ENCODE measurements around the gene IFNG. TPM values are rescaled to one million over a fixed set of nuclear protein-coding genes. Genes with fewer than 3 reads are reported as not detected.
"Not testable (repeated sequence)": the region's sequence is repeated elsewhere in the genome, so short reads cannot be mapped to it uniquely, and the experiment has no call there.

IFNG gene
- polyA plus RNA-seq, 2 donors, result not detected

DNA sequence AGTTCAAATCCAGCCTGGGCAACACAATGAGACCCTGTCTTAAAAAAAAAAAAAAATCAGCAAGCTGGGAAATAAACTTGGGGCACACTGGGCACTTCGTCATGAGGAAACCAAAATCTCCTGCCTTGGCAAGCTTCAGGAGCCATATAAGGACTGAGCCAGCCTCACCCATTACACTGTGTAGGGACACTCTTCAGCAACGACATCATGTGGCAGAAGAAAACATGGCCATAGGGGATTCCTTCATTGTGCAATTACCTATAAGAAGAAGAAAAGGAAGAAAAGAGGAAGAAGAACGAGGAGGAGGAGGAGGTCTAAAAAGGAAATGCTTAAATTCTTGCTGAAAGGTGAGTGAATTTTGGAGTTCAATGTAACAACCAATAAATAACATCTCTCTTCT is 26.1 kb upstream of the IFNG start:
- Histone ChIP-seq H3K4me1 (ENCODE audit: control insufficient read depth in 2 of 2, insufficient read depth in 2 of 2, low read length in 1 of 2) (no peaks in the 10 kb centered on the region), H3K4me3 (ENCODE audit: low read depth in 1 of 2, low read length in 2 of 2) (no peak overlapping the region), H3K9me3 (ENCODE audit: control insufficient read depth in 2 of 2, insufficient read depth in 1 of 2, low read depth in 1 of 2, low read length in 1 of 2) (no peaks in the 10 kb centered on the region), H3K27me3 (ENCODE audit: control insufficient read depth in 1 of 2, insufficient read depth in 2 of 2, low read length in 2 of 2) (no peaks in the 10 kb centered on the region), H3K27ac (ENCODE audit: low read depth in 2 of 2, low read length in 1 of 2) (no peak overlapping the region), H3K36me3 (ENCODE audit: control insufficient read depth in 2 of 2, insufficient read depth in 2 of 2, low read length in 1 of 2) (no peaks in the 10 kb centered on the region)
- WGBS, 2 donors, result 68 to 71% methylated on average over 3 of the region's 3 CpGs

DNA sequence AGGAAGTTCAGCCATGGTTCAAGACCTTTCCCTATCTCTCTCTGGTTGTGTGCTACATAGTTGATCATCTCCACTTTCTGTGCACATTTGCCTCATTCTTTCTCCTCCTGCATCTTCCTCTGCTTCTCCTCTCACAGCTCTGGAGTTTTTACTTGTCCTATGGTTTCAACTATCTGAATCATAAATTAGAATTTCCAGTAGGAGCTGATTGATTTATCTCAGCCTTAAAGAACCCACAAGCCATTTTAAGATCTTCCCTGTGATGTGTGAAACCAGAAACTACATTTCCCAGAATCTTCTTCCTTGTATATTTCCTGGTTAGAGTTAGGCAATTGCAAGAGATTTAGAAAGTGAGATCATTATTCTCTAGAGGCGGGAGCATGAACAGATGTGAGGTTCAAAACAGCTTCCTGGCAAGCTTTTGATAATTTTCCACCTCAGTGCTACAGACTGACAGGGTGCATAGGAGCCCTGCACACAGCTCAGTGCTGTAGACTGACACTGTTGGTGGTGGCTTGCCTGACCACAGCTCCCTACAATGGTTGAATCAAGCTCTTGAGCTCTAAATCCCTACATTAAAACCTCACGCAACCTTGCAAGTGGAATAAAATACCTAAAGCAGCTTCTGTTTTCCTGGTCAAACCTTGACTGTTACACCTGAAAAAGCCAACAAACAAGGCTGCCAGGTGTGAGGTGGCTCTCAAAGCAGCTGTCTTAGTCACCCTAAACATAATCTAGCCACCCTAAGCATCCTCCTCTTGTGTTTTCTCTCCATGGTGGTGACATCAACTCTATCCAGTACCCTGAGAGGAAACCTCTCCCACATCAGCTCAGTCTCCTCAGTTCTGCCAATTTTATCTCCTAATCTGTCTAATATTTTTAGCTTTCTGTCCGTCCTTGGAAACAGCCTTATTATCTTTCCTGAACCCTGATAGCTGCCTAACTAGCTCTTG is 21.5 kb upstream of the IFNG start:
- Histone ChIP-seq H3K9me3 (ENCODE audit: control insufficient read depth in 2 of 2, insufficient read depth in 1 of 2, low read depth in 1 of 2, low read length in 1 of 2) (no peaks in the 10 kb centered on the region), H3K4me3 (ENCODE audit: low read depth in 1 of 2, low read length in 2 of 2) (no peak overlapping the region), H3K27ac (ENCODE audit: low read depth in 2 of 2, low read length in 1 of 2) (peak overlapping the region in 1 of 2 donors; percentile 58), H3K4me1 (ENCODE audit: control insufficient read depth in 2 of 2, insufficient read depth in 2 of 2, low read length in 1 of 2) (no peaks in the 10 kb centered on the region), H3K36me3 (ENCODE audit: control insufficient read depth in 2 of 2, insufficient read depth in 2 of 2, low read length in 1 of 2) (no peaks in the 10 kb centered on the region), H3K27me3 (ENCODE audit: control insufficient read depth in 1 of 2, insufficient read depth in 2 of 2, low read length in 2 of 2) (no peaks in the 10 kb centered on the region)
- WGBS, 2 donors, result 49 to 54% methylated on average over 3 of the region's 3 CpGs

- Histone ChIP-seq H3K9me3 (ENCODE audit: control insufficient read depth in 2 of 2, insufficient read depth in 1 of 2, low read depth in 1 of 2, low read length in 1 of 2) (no peaks in the 10 kb centered on the region), H3K4me3 (ENCODE audit: low read depth in 1 of 2, low read length in 2 of 2) (no peak overlapping the region), H3K36me3 (ENCODE audit: control insufficient read depth in 2 of 2, insufficient read depth in 2 of 2, low read length in 1 of 2) (no peaks in the 10 kb centered on the region), H3K27ac (ENCODE audit: low read depth in 2 of 2, low read length in 1 of 2) (no peak overlapping the region), H3K27me3 (ENCODE audit: control insufficient read depth in 1 of 2, insufficient read depth in 2 of 2, low read length in 2 of 2) (peaks cover 0 to 2% of the 10 kb centered on the region in 2 donors), H3K4me1 (ENCODE audit: control insufficient read depth in 2 of 2, insufficient read depth in 2 of 2, low read length in 1 of 2) (no peaks in the 10 kb centered on the region)
- WGBS, 2 donors, result 68 to 73% methylated on average over 3 of the region's 3 CpGs
Observed at GRCh38 chr12:68178774-68179439, 19.4 kb upstream of the IFNG start.

DNA sequence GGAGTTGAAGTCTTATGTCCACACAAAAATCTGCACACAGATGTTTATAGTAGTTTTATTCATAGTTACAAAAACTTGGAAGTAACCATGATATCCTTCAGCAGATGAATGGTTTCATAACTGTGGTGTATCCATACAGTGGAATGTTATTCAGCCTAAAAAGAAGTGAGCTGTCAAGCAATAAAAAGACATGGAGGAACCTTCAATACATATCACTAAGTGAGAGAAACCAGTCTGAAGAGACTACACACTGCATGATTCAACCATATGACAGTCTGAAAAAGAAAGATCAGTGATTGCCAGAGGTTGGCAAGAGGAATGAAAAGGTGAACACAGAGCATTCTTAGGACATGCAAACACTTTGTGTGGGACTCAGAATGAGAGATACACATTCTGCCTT is 18.6 kb upstream of the IFNG start:
- Histone ChIP-seq H3K36me3 (ENCODE audit: control insufficient read depth in 2 of 2, insufficient read depth in 2 of 2, low read length in 1 of 2) (no peaks in the 10 kb centered on the region), H3K27me3 (ENCODE audit: control insufficient read depth in 1 of 2, insufficient read depth in 2 of 2, low read length in 2 of 2) (peaks cover 0 to 2% of the 10 kb centered on the region in 2 donors), H3K4me1 (ENCODE audit: control insufficient read depth in 2 of 2, insufficient read depth in 2 of 2, low read length in 1 of 2) (no peaks in the 10 kb centered on the region), H3K27ac (ENCODE audit: low read depth in 2 of 2, low read length in 1 of 2) (no peak overlapping the region), H3K9me3 (ENCODE audit: control insufficient read depth in 2 of 2, insufficient read depth in 1 of 2, low read depth in 1 of 2, low read length in 1 of 2) (no peaks in the 10 kb centered on the region), H3K4me3 (ENCODE audit: low read depth in 1 of 2, low read length in 2 of 2) (no peak overlapping the region)

DNA sequence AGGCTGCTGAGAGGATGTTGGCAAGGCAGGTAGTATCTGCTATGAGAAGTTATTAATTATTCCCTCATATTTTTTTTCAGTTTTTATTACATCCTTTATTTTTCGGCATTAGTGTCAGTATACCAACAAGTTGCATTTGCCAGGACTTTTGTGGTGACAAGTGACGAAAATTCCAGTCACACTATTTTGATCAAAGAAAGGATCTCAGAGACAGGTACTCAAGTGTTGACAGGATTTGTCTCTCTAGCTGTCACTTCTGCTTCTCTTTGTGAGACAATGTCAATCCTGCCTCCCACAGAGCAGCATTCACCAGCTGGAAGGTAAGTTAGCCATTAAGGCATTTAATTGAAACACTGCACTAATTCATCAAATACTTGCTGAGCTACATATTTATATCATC is 18.0 kb upstream of the IFNG start:
- Histone ChIP-seq H3K4me1 (ENCODE audit: control insufficient read depth in 2 of 2, insufficient read depth in 2 of 2, low read length in 1 of 2) (no peaks in the 10 kb centered on the region), H3K27me3 (ENCODE audit: control insufficient read depth in 1 of 2, insufficient read depth in 2 of 2, low read length in 2 of 2) (peaks cover 0 to 2% of the 10 kb centered on the region in 2 donors), H3K4me3 (ENCODE audit: low read depth in 1 of 2, low read length in 2 of 2) (no peak overlapping the region), H3K9me3 (ENCODE audit: control insufficient read depth in 2 of 2, insufficient read depth in 1 of 2, low read depth in 1 of 2, low read length in 1 of 2) (no peaks in the 10 kb centered on the region), H3K27ac (ENCODE audit: low read depth in 2 of 2, low read length in 1 of 2) (no peak overlapping the region), H3K36me3 (ENCODE audit: control insufficient read depth in 2 of 2, insufficient read depth in 2 of 2, low read length in 1 of 2) (no peaks in the 10 kb centered on the region)
- 84 to 85% methylated on average over 2 of the region's 2 CpGs for WGBS, 2 donors

GRCh38 chr12:68176257-68176656 is 16.7 kb upstream of the IFNG start:
- H3K9me3 ChIP-seq (ENCODE audit: control insufficient read depth in 2 of 2, insufficient read depth in 1 of 2, low read depth in 1 of 2, low read length in 1 of 2), result no peaks in the 10 kb centered on the region

GRCh38 chr12:68175557-68176061 is 16.1 kb upstream of the IFNG start:
- no peak overlapping the region for H3K4me3 ChIP-seq (ENCODE audit: low read depth in 1 of 2, low read length in 2 of 2)
- H3K27me3 ChIP-seq (ENCODE audit: control insufficient read depth in 1 of 2, insufficient read depth in 2 of 2, low read length in 2 of 2), result peaks cover 0 to 2% of the 10 kb centered on the region in 2 donors
- no peaks in the 10 kb centered on the region for H3K36me3 ChIP-seq (ENCODE audit: control insufficient read depth in 2 of 2, insufficient read depth in 2 of 2, low read length in 1 of 2)
- WGBS, 2 donors, result 54 to 59% methylated on average over 4 of the region's 4 CpGs
- no peaks in the 10 kb centered on the region for H3K9me3 ChIP-seq (ENCODE audit: control insufficient read depth in 2 of 2, insufficient read depth in 1 of 2, low read depth in 1 of 2, low read length in 1 of 2)
- no peak overlapping the region for H3K27ac ChIP-seq (ENCODE audit: low read depth in 2 of 2, low read length in 1 of 2)
- H3K4me1 ChIP-seq (ENCODE audit: control insufficient read depth in 2 of 2, insufficient read depth in 2 of 2, low read length in 1 of 2), result no peaks in the 10 kb centered on the region

More at GRCh38 chr12:68176257-68176656, 16.7 kb upstream of the IFNG start:
- H3K27ac ChIP-seq (ENCODE audit: low read depth in 2 of 2, low read length in 1 of 2), result no peak overlapping the region
- H3K4me1 ChIP-seq (ENCODE audit: control insufficient read depth in 2 of 2, insufficient read depth in 2 of 2, low read length in 1 of 2), result no peaks in the 10 kb centered on the region
- H3K4me3 ChIP-seq (ENCODE audit: low read depth in 1 of 2, low read length in 2 of 2), result no peak overlapping the region
- no peaks in the 10 kb centered on the region for H3K36me3 ChIP-seq (ENCODE audit: control insufficient read depth in 2 of 2, insufficient read depth in 2 of 2, low read length in 1 of 2)
- peaks cover 0 to 2% of the 10 kb centered on the region in 2 donors for H3K27me3 ChIP-seq (ENCODE audit: control insufficient read depth in 1 of 2, insufficient read depth in 2 of 2, low read length in 2 of 2)

DNA sequence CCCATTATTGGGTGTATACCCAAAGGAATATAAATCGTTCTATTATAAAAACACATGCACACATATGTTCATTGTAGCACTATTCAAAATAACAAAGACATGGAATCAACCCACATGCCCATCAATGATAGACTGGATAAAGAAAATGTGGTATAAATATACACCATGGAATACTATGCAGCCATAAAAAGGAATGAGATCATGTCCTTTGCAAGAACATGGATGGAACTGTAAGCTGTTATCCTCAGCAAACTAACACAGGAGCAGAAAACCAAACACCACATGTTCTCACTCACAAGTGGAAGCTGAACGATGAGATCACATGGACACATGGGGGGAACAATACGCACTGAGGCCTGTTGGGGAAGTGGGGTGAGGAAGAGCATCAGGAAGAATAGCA is 15.2 kb upstream of the IFNG start:
- not testable (repeated sequence) for H3K27me3 ChIP-seq (ENCODE audit: control insufficient read depth in 1 of 2, insufficient read depth in 2 of 2, low read length in 2 of 2); H3K36me3 ChIP-seq (ENCODE audit: control insufficient read depth in 2 of 2, insufficient read depth in 2 of 2, low read length in 1 of 2); H3K9me3 ChIP-seq (ENCODE audit: control insufficient read depth in 2 of 2, insufficient read depth in 1 of 2, low read depth in 1 of 2, low read length in 1 of 2); H3K4me3 ChIP-seq (ENCODE audit: low read depth in 1 of 2, low read length in 2 of 2); H3K4me1 ChIP-seq (ENCODE audit: control insufficient read depth in 2 of 2, insufficient read depth in 2 of 2, low read length in 1 of 2); H3K27ac ChIP-seq (ENCODE audit: low read depth in 2 of 2, low read length in 1 of 2)
- 92 to 93% methylated on average over 3 of the region's 3 CpGs for WGBS, 2 donors

DNA sequence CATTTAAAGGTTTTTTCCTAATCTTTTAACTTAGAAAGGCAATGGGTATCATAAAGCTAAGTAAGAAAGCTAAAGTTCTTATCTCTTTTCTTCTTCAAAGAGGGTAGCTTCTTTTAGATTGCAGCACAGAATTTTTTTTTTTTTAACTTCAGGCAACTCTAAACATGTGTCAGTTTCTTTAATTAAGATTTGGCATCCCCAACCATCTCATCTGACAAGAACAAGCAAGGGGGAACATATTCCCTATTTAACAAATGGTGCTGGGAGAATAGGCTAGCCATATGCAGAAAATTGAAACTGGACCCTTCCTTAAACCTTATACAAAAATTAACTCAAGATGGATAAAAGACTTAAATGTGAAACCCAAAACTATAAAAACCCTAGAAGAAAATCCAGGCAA is 14.3 kb upstream of the IFNG start:
- H3K27ac ChIP-seq (ENCODE audit: low read depth in 2 of 2, low read length in 1 of 2), result no peak overlapping the region
- H3K4me3 ChIP-seq (ENCODE audit: low read depth in 1 of 2, low read length in 2 of 2), result no peak overlapping the region
- H3K4me1 ChIP-seq (ENCODE audit: control insufficient read depth in 2 of 2, insufficient read depth in 2 of 2, low read length in 1 of 2), result no peaks in the 10 kb centered on the region
- peaks cover 0 to 2% of the 10 kb centered on the region in 2 donors for H3K27me3 ChIP-seq (ENCODE audit: control insufficient read depth in 1 of 2, insufficient read depth in 2 of 2, low read length in 2 of 2)
- H3K9me3 ChIP-seq (ENCODE audit: control insufficient read depth in 2 of 2, insufficient read depth in 1 of 2, low read depth in 1 of 2, low read length in 1 of 2), result no peaks in the 10 kb centered on the region
- no peaks in the 10 kb centered on the region for H3K36me3 ChIP-seq (ENCODE audit: control insufficient read depth in 2 of 2, insufficient read depth in 2 of 2, low read length in 1 of 2)
